ENCODE data around the gene FLNA.

DNA sequence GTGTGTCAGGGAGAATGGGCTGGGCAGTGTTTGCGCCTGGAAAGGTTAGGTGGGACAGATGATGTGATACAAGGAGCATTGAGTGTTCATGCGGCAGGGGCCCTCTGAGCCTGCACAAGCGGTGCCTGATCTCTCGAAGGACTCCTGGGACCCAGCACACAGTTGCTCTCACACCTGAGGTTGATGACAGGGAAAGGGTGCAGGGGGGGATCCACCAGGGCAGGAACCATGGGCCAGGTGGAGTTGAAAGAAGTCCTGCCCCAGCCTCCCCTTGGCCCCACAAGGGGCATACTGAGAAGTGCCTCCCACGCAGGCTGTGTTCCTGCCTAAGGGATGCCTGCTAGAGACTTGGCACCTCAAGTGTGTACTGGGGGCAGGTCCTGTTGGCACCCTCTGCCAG, 45.8 kb downstream of the FLNA start:
- TF ChIP-seq ZNF274 (IDR thresholded peaks at IDR 0.05; ENCODE audit: low read depth, low read length) (no peak), YY1 (IDR thresholded peaks at IDR 0.05; ENCODE audit: insufficient read depth, insufficient read length) (no peak)
